K562 (cell line): ENCODE data around the gene TP53I3. TPM values are rescaled to one million over a fixed set of nuclear protein-coding genes. Genes with fewer than 3 reads are reported as not detected.

Experiments used
- ARID3B ChIP-seq: fragments of 250-450 bp; sonication (Bioruptor Pico); IDR thresholded peaks from 2 replicates; pipeline ENCODE4 v1.4.0; 2020; ENCODE audit warnings: borderline replicate concordance
- E2F3 ChIP-seq: fragments of 250-450 bp; sonication (Bioruptor Pico); IDR thresholded peaks from 2 replicates; pipeline ENCODE4 v1.4.0; 2020; ENCODE audit warnings: mild to moderate bottlenecking
- HSF4 ChIP-seq: fragments of 250-450 bp; sonication (Bioruptor Pico); IDR thresholded peaks from 2 replicates; pipeline ENCODE4 v2.1.2; 2022; ENCODE audit warnings: mild to moderate bottlenecking, moderate library complexity, borderline replicate concordance
- KLF10 ChIP-seq: fragments of 250-450 bp; sonication (Bioruptor Pico); IDR thresholded peaks from 2 replicates; pipeline ENCODE4 v1.6.1; 2021; ENCODE audit warnings: matching md5 sums
- L3MBTL2 ChIP-seq: fragments of 450-650 bp; IDR thresholded peaks from 2 replicates; pipeline ENCODE4 v1.6.1; 2016; ENCODE audit warnings: mild to moderate bottlenecking, moderate library complexity
- LEF1 ChIP-seq: fragments of 450-650 bp; IDR thresholded peaks from 2 replicates; pipeline ENCODE4 v1.6.1; 2016; ENCODE audit warnings: mild to moderate bottlenecking
- MITF ChIP-seq: IDR thresholded peaks from 2 replicates; pipeline ENCODE4 v1.6.1; 2014; ENCODE audit warnings: antibody characterized with exemption
- NR2C2 ChIP-seq, 2 experiments: fragments of 200-800 bp in 1 of 2; sonication (Bioruptor generic) in 1 of 2; sonication (generic) in 1 of 2; formaldehyde crosslinking in 1 of 2; IDR thresholded peaks; 2 replicates each; pipeline versions ENCODE4 v1.6.1 to v1.8.0; 2016 to 2022; ENCODE audit warnings: mild to moderate bottlenecking in 1 of 2, missing compliant biosample characterization in 1 of 2, missing genetic modification characterization in 1 of 2, missing genetic modification reagents in 1 of 2
- PCBP1 ChIP-seq: fragments of 200-400 bp; formaldehyde crosslinking; IDR thresholded peaks from 2 replicates; pipeline ENCODE4 v1.6.1; 2018; ENCODE audit warnings: mild to moderate bottlenecking, low read depth, low read length; ENCODE audit not compliant: poor library complexity, severe bottlenecking
- PHF20 ChIP-seq: fragments of 450-650 bp; IDR thresholded peaks from 2 replicates; pipeline ENCODE4 v1.6.1; 2018; ENCODE audit not compliant: partially characterized antibody
- PPARD ChIP-seq: fragments of 250-450 bp; sonication (Bioruptor Pico); IDR thresholded peaks from 2 replicates; pipeline ENCODE4 v1.8.0; 2022; ENCODE audit warnings: inconsistent platforms, mild to moderate bottlenecking, moderate library complexity
- TBP ChIP-seq: optimal IDR thresholded peaks from 2 replicates; pipeline ENCODE3; 2011; ENCODE audit warnings: low read depth, low read length, improper control_type of control experiment
- THAP7 ChIP-seq: fragments of 250-450 bp; sonication (Bioruptor Pico); IDR thresholded peaks from 2 replicates; pipeline ENCODE4 v1.5.0; 2021
- THRAP3 ChIP-seq: fragments of 450-650 bp; IDR thresholded peaks from 2 replicates; pipeline ENCODE4 v1.6.1; 2016; ENCODE audit warnings: mild to moderate bottlenecking, inconsistent platforms, borderline replicate concordance
- XRCC5 ChIP-seq: fragments of 200-400 bp; formaldehyde crosslinking; IDR thresholded peaks from 2 replicates; pipeline ENCODE4 v1.6.1; 2017; ENCODE audit warnings: low read depth, mild to moderate bottlenecking, low read length
- ZFP36 ChIP-seq: fragments of 150-350 bp; IDR thresholded peaks from 2 replicates; pipeline ENCODE4 v1.6.1; 2018; ENCODE audit warnings: low read length, low read depth; ENCODE audit not compliant: partially characterized antibody
- ZNF592 ChIP-seq: fragments of 450-650 bp; IDR thresholded peaks from 2 replicates; pipeline ENCODE4 v1.6.1; 2017; ENCODE audit warnings: antibody characterized with exemption, mild to moderate bottlenecking
- polyA plus RNA-seq, 8 experiments: library from polyadenylated mRNA; depleted of rRNA in 4 of 8; stranded (reverse) in 5 of 8; unstranded in 3 of 8; fragments of >200 nt; fragmentation: Nextera tagmentation in 2 of 8; fragmentation: Illumina TruSeq in 1 of 8; extraction: Ambion mirVana in 2 of 8; extraction: Trizol in 1 of 8; gene quantifications; 2 replicates each; pipeline versions ENCODE4 v1.2.1 to v1.2.3, GENCODE V29; 2011 to 2014; ENCODE audit warnings: inconsistent platforms in 1 of 8, missing spikeins in 1 of 8
- total RNA-seq, 7 experiments: library from RNA; depleted of rRNA in 6 of 7; stranded (reverse); fragments of >200 nt in 6 of 7; fragmentation: Illumina TruSeq in 2 of 7; extraction: Trizol in 2 of 7; gene quantifications; 2 replicates each; pipeline versions ENCODE4 v1.2.1 to v1.2.3, GENCODE V29; 2011 to 2021; ENCODE audit warnings: low replicate concordance in 1 of 7

TP53I3 gene
- total and polyA plus RNA-seq, 9 of the 15 experiments (the other 6 are each of a cell fraction or from before 2014, with no cell fraction given) = 0.65 to 9.5 (median 5.6) TPM

- TF ChIP-seq ZFP36 (no peak), L3MBTL2 (peak; percentile 65), ARID3B (CRISPR knock-in tag) (no peak), NR2C2 (CRISPR knock-in tag; IDR thresholded peaks at IDR 0.05) (peak; percentile 59; the same call in 1 of the 2 replicates), NR2C2 (tag; IDR thresholded peaks at IDR 0.05) (peak; percentile 41), HSF4 (no peak), PPARD (CRISPR knock-in tag) (no peak), E2F3 (CRISPR knock-in tag) (0 out of 2 replicates have a peak, but pooled peaks have one; percentile 10), XRCC5 (no peak; the same call in 1 of the 2 replicates), TBP (peak; percentile 87), KLF10 (CRISPR knock-in tag) (no peak), THAP7 (CRISPR knock-in tag) (no peak), MITF (peak; percentile 52), PCBP1 (peak; percentile 21), ZNF592 (peak; percentile 55), PHF20 (peak; percentile 61), THRAP3 (no peak), LEF1 (0 out of 2 replicates have a peak, but pooled peaks have one; percentile 16)
These were observed at the start of gene TP53I3 (continued) for GRCh38 chr2:24084386-24085199.
